Uterus (tissue), 4 donors: ENCODE data around the gene SLAMF7. TPM values are rescaled to one million over a fixed set of nuclear protein-coding genes. Genes with fewer than 3 reads are reported as not detected.

ENCODE experiments used
- DNase-seq, 2 donors: peaks; one replicate each; pipeline ENCODE4 v3.0.0-alpha.2; 2019 to 2020
- H3K27ac ChIP-seq, 2 donors: fragments of 200-600 bp; sonication (generic); 1 replicate in 1 of 2; 2 replicates in 1 of 2; pipeline ENCODE4 v1.5.1; 2016 to 2018
- H3K27me3 ChIP-seq, 2 donors: fragments of 200-600 bp; sonication (generic); one replicate each; pipeline ENCODE4 v1.5.1; 2018 to 2019; ENCODE audit warnings: control low read depth in 1 of 2
- H3K36me3 ChIP-seq, 2 donors: fragments of 200-600 bp; sonication (generic); one replicate each; pipeline ENCODE4 v1.5.1; 2019; ENCODE audit warnings: control low read depth in 1 of 2
- H3K4me1 ChIP-seq, 2 donors: fragments of 200-600 bp; sonication (generic); one replicate each; pipeline ENCODE4 v1.5.1; 2018 to 2019; ENCODE audit warnings: control low read depth in 1 of 2
- H3K4me3 ChIP-seq, 2 donors: fragments of 200-600 bp; sonication (generic); 1 replicate in 1 of 2; 2 replicates in 1 of 2; pipeline ENCODE4 v1.5.1; 2018 to 2019; ENCODE audit warnings: mild to moderate bottlenecking in 1 of 2
- H3K9me3 ChIP-seq, 2 donors: fragments of 200-600 bp; sonication (generic); one replicate each; pipeline ENCODE4 v1.5.1; 2019; ENCODE audit warnings: control low read depth in 1 of 2
- POLR2A ChIP-seq, 2 donors: fragments of 450-650 bp; IDR thresholded peaks; one replicate each; pipeline ENCODE4 v1.6.1; 2016; ENCODE audit warnings: antibody characterized with exemption in 2 of 2, mild to moderate bottlenecking in 1 of 2, moderate library complexity in 1 of 2
- intact Hi-C: fragments of 100-400 bp; cut with DNase I; formaldehyde crosslinking; loops from one replicate; pipeline ENCODE4 v1.15.1; 2023; ENCODE audit warnings: low total_unique reads
- total RNA-seq, 4 donors: library from RNA; depleted of rRNA in 3 of 4; stranded (reverse); fragments of >200 nt in 3 of 4; gene quantifications; one replicate each; pipeline versions ENCODE4 v1.1.0 to v1.2.4, GENCODE V29; 2014 to 2023
- TF ChIP-seq, protein P1 (sequence below), 4 experiments: fragments of 200-600 bp in 2 of 4; fragments of 450-650 bp in 2 of 4; sonication (generic) in 2 of 4; IDR thresholded peaks; one replicate each; pipeline ENCODE4 v1.5.1; 2016 to 2019; ENCODE audit warnings: antibody characterized with exemption in 4 of 4, mild to moderate bottlenecking in 2 of 4, moderate library complexity in 1 of 4
- donor health status: DM: yes; HTN: yes; CAD: no.

Gene SLAMF7
- total RNA-seq, 4 donors from 2014 or later = 0.76 to 1.6 TPM; not detected in 2

DNA sequence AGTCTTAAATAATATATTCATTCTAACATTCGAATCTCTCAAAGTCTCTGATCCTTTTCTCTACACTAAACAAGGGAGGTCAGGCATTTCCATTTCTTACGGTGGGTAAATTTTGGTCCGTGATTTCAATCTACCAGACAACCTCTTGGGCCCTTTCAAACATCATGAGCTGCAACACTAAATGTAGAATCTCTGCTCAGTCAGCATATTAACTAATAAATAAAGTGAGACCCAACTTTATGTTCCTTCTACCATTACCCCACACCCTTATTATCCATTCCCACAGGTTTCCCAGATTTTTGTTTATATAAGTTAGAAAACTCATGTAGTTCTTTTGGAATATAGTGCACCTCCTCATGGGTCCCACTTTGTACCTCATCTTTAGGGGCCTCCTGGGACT is 24.9 kb downstream of the SLAMF7 start:
- H3K4me1 ChIP-seq = no peaks in the 10 kb centered on the region
- no peak overlapping the region for H3K27ac ChIP-seq
- no peak overlapping the region for H3K4me3 ChIP-seq
- H3K36me3 ChIP-seq = no peaks in the 10 kb centered on the region
- no peak for DNase-seq
- TF ChIP-seq POLR2A (IDR thresholded peaks at IDR 0.05) = no peak
- TF ChIP-seq, protein P1, sequence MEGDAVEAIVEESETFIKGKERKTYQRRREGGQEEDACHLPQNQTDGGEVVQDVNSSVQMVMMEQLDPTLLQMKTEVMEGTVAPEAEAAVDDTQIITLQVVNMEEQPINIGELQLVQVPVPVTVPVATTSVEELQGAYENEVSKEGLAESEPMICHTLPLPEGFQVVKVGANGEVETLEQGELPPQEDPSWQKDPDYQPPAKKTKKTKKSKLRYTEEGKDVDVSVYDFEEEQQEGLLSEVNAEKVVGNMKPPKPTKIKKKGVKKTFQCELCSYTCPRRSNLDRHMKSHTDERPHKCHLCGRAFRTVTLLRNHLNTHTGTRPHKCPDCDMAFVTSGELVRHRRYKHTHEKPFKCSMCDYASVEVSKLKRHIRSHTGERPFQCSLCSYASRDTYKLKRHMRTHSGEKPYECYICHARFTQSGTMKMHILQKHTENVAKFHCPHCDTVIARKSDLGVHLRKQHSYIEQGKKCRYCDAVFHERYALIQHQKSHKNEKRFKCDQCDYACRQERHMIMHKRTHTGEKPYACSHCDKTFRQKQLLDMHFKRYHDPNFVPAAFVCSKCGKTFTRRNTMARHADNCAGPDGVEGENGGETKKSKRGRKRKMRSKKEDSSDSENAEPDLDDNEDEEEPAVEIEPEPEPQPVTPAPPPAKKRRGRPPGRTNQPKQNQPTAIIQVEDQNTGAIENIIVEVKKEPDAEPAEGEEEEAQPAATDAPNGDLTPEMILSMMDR (IDR thresholded peaks at IDR 0.05) = no peak
- H3K27me3 ChIP-seq = no peaks in the 10 kb centered on the region
- intact Hi-C loops = no loop called here
- H3K9me3 ChIP-seq = no peaks in the 10 kb centered on the region

DNA sequence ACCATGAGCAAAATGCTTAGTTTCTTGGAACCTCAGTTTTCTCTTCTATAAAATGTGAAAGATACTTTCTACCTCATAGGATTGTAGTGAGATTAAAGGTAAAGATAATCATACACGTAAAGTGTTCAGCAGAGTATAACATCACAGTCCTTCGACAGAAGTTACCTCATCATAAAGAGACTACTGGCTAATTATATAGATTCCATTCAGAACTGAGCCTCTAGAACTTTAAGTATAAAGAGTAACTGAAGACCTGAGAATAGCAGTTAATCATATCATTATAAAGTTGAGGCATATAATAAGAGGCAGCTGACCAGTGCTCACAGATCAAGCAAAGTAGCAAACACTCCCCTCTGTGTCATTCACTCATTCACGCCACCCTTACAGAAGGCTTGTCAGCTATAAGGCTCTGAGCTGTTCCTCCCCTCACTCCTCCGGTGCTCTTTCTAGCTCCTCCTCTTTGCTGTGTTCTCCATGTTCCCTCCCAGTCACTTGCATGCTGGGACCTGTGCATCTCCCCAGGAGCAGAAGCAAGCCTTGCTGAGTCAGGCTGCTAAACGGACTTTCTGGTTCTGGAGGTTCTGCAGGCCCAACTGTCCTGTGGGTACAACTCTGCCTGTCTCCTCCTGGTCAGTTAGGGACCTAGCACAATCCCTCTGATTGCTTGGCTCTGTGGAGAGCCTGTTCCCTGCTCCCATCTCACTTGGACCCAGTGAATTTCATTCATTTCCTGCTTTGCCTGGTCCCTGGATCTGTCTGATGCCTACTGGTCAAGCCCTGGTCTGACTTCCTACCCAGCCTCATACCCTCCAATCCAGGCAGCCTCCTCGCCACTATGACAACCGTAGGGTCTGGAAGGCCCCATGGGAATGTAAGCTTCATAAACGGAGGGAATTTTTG is 28.6 kb downstream of the SLAMF7 start:
- Histone ChIP-seq H3K4me1 (no peaks in the 10 kb centered on the region), H3K9me3 (no peaks in the 10 kb centered on the region), H3K27ac (no peak overlapping the region), H3K27me3 (no peaks in the 10 kb centered on the region), H3K36me3 (no peaks in the 10 kb centered on the region), H3K4me3 (no peak overlapping the region)
- intact Hi-C loops = no loop called here
- no peak for DNase-seq
- TF ChIP-seq, protein P1 (IDR thresholded peaks at IDR 0.05) = no peak
- TF ChIP-seq POLR2A (IDR thresholded peaks at IDR 0.05) = no peak

- TF ChIP-seq POLR2A (IDR thresholded peaks at IDR 0.05) = no peak
- TF ChIP-seq, protein P1 (IDR thresholded peaks at IDR 0.05) = no peak
- Histone ChIP-seq H3K27me3 (no peaks in the 10 kb centered on the region), H3K27ac (no peak overlapping the region), H3K9me3 (no peaks in the 10 kb centered on the region), H3K36me3 (no peaks in the 10 kb centered on the region), H3K4me3 (no peak overlapping the region), H3K4me1 (no peaks in the 10 kb centered on the region)
- intact Hi-C loops = no loop called here
- DNase-seq = no peak
These were observed 29.2 kb downstream of the SLAMF7 start for GRCh38 chr1:160768295-160768657.

GRCh38 chr1:160772331-160772730 is 33.3 kb downstream of the SLAMF7 start:
- intact Hi-C loops = no loop called here

DNA sequence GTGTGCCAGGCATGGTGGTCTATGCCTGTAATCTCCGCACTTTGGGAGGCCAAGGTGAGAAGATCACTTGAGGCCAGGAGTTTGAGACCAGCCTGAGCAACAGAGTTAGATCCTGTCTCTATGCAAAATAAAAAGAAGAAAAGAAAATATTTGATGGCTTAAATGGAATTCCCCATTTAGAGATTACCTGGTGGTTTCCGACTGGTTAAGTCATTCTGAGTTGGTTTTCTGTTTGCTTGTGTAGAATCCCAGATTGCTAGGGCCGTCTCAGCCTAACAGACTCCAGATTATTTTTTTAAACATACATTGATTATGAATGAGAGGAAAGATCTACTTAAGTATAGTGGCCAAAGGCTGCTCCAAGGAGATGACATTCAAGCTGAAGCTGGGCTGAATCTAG is 34.0 kb downstream of the SLAMF7 start:
- H3K27me3 ChIP-seq = no peaks in the 10 kb centered on the region
- no peak overlapping the region for H3K27ac ChIP-seq
- no peak overlapping the region for H3K4me3 ChIP-seq
- H3K9me3 ChIP-seq = no peaks in the 10 kb centered on the region
- no peaks in the 10 kb centered on the region for H3K4me1 ChIP-seq
- TF ChIP-seq, protein P1 (IDR thresholded peaks at IDR 0.05) = no peak
- TF ChIP-seq POLR2A (IDR thresholded peaks at IDR 0.05) = no peak
- H3K36me3 ChIP-seq = no peaks in the 10 kb centered on the region
- intact Hi-C loops = no loop called here
- no peak for DNase-seq

More at GRCh38 chr1:160772331-160772730, 33.3 kb downstream of the SLAMF7 start:
- H3K4me1 ChIP-seq = no peaks in the 10 kb centered on the region
- H3K36me3 ChIP-seq = no peaks in the 10 kb centered on the region
- H3K27me3 ChIP-seq = no peaks in the 10 kb centered on the region
- no peak overlapping the region for H3K4me3 ChIP-seq
- no peak for TF ChIP-seq POLR2A (IDR thresholded peaks at IDR 0.05)
- TF ChIP-seq, protein P1 (IDR thresholded peaks at IDR 0.05) = no peak
- no peak for DNase-seq
- H3K27ac ChIP-seq = no peak overlapping the region
- no peaks in the 10 kb centered on the region for H3K9me3 ChIP-seq
